Breast epithelium (tissue), 3 donors: Measurements from ENCODE around the gene FKTN.

Experiments
- CTCF ChIP-seq, 3 donors: fragments of 450-650 bp; IDR thresholded peaks; one replicate each; pipeline ENCODE4 v1.5.1; 2016 to 2017; ENCODE audit warnings: antibody characterized with exemption in 3 of 3, mild to moderate bottlenecking in 3 of 3, moderate library complexity in 3 of 3
- POLR2A ChIP-seq: fragments of 450-650 bp; IDR thresholded peaks from one replicate; pipeline ENCODE4 v1.6.1; 2016; ENCODE audit warnings: antibody characterized with exemption, mild to moderate bottlenecking, moderate library complexity
- POLR2AphosphoS5 ChIP-seq, 3 donors: sonication (generic); formaldehyde crosslinking; IDR thresholded peaks; one replicate each; pipeline ENCODE4 v1.6.1; 2017; ENCODE audit warnings: antibody characterized with exemption in 3 of 3

- TF ChIP-seq CTCF (IDR thresholded peaks at IDR 0.05) (no peak), POLR2AphosphoS5 (IDR thresholded peaks at IDR 0.05) (no peak), POLR2A (no peak)
These were observed 82.0 kb downstream of the FKTN start for GRCh38 chr9:105639936-105640335.
